ENCODE data around the gene PRSS56.

Gene PRSS56

DNA sequence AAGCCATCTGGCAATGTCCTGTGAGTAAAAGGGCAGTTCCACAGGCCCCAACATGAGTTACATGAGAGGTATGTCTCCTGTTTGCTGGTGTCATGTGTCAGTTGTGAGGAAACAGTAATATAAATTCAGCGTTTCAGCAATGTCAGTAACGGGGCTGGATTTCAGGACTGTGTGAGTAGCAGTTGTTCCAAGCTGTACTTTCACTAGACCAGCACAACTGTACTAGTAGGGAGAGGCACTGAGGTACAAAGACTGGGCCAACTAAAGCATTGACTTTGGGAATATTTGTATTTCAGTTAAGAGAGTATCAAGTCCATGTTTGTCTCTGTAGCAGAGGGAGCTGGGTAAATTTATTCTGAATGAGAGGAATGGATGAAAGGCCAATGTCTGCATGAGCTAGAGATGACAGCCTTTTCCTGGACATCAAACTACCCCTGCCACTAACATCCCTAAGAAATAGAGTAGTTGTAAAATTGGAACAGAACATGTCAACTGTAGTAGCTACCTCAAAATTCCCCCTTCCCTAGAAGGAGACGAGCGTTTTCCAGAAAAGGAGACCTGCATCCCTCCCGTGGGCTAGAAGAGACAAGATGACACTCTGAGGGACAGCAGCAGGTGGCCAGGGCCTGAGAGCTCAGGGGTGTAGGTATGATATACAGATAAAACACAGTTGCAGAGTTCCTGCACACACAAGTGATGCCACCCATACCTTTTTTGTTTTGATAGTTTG is 54.7 kb downstream of the PRSS56 start:
- H3K4me1 Mint-ChIP-seq (ENCODE audit: low read depth in 2 of 2) = peaks cover 0 to 2% of the 10 kb centered on the region in 2 donors
- DNase-seq (no peak), ATAC-seq (replicated peaks) (no peak)
- peak overlapping the region in 1 of 2 donors; percentile 19 for H3K27ac Mint-ChIP-seq
- H3K27me3 Mint-ChIP-seq = no peaks in the 10 kb centered on the region
- no peaks in the 10 kb centered on the region for H3K9me3 Mint-ChIP-seq
- no peak overlapping the region for H3K4me3 Mint-ChIP-seq
- H3K36me3 Mint-ChIP-seq (ENCODE audit: insufficient read depth) = peaks cover 43% of the 10 kb centered on the region

Measured in effector memory CD8-positive, alpha-beta T cell (primary cell).